Measurements from ENCODE around the gene PSMD13.
"Not testable (repeated sequence)": the region's sequence is repeated elsewhere in the genome, so short reads cannot be mapped to it uniquely, and the experiment has no call there.

The PSMD13 gene

DNA sequence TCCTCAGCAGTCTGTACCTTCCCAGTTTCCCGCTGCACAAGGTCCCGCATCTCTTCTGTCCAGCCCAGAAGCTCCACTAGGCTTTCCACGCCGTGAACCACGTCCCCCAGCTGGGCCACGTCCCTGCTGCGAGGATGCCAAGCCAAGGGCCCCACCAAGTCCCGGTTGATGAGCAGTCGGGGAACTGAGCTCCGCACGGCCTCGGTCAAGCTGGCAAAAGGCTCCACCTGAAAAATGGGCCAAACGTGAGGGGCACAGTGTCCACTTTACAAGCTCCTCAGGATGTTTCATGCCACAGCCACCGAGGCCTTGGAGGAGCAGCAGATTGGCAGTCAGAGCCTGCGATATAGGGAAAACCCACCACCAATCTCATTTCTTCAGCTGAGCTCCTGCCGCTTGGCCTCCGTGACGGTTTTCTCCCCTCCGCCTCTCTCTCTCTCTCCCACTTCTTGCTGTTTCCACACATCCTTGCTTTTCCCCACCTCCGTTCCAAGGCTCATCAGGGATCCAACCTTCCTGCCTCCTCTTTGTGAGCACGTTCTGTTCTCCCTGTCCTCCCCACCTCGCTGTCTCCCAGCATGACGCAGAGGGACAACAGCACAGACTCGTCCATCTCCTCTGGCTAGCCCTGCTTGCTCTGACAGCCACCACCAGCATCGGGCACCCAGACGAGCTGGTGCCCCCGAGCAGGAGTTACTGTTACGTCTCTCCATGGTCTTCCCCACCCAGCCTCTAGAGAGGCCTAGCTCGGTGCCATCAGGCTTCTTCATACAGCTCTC lies 17.8 kb upstream of the PSMD13 start:
- DNase-seq = no peak

DNA sequence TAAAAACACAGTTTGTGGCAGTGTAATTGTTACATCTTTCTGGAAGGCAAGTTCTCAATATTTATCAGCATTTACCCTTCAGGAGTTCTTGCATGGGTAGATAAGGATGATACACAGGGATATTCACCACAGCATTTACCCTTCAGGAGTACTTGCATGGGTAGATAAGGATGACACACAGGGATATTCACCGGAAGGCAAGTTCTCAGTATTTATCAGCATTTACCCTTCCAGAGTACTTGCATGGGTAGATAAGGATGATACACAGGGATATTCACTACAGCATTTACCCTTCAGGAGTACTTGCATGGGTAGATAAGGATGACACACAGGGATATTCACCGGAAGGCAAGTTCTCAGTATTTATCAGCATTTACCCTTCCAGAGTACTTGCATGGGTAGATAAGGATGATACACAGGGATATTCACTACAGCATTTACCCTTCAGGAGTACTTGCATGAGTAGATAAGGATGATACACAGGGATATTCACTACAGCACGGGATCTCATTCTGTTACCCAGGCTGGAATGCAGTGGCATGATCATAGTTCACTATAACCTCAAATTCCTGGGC lies 16.0 kb upstream of the PSMD13 start:
- not testable (repeated sequence) for DNase-seq

DNA sequence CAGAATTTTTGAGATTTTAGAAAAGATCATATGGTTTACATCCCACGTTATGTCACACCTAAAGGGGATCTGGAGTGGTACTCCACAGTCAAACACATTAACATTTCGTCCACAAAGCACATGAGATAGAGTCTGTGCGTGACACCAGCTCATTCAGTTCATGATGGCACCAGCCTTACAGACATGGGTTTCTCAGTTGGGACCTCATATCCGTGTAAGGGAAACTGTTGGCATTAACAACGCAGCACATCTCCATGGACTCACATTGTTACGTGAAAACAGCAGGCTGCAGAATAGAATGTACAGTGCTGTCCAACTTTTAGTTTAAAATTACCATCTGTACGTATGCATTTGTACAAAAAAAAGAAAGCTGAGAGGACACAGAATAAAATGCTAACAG lies 15.2 kb upstream of the PSMD13 start:
- no peak for DNase-seq

DNA sequence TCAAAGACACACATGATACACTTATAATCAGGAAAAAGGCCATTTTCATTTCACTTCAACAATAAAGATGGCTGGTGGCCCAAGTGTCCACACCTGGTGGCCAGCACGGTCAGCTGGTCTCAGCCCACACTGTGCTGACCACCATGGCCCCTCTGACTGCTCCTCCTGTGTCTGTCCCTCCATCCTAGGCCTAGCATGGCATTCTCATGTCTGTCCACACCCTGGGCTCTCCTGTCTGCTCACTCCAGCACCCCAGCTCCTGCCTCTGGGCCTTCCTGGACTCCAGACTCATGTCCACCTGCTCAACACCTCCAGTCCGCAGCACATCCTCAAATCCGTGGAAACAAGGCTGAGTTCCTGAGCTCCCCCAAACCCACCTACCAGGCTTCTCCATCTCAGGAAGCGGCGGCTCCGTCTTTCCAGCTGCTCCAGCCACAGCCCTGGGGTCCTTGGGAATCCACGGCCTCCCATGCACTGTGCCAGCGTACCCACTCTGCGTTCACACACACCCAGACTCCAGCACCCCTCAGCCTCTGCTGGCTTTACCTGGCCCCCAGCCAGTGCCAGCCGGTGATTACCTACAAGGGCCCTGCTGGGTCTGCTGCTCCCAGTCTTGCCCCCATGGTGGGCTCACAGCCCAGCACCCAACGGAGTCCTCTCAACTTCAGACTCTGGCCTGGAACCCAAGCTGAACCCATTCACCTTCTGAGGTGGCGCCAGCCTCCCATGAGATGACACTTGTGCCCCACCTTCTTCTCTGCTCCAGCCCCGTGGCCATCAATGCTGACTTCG lies 14.6 kb upstream of the PSMD13 start:
- DNase-seq = no peak

DNA sequence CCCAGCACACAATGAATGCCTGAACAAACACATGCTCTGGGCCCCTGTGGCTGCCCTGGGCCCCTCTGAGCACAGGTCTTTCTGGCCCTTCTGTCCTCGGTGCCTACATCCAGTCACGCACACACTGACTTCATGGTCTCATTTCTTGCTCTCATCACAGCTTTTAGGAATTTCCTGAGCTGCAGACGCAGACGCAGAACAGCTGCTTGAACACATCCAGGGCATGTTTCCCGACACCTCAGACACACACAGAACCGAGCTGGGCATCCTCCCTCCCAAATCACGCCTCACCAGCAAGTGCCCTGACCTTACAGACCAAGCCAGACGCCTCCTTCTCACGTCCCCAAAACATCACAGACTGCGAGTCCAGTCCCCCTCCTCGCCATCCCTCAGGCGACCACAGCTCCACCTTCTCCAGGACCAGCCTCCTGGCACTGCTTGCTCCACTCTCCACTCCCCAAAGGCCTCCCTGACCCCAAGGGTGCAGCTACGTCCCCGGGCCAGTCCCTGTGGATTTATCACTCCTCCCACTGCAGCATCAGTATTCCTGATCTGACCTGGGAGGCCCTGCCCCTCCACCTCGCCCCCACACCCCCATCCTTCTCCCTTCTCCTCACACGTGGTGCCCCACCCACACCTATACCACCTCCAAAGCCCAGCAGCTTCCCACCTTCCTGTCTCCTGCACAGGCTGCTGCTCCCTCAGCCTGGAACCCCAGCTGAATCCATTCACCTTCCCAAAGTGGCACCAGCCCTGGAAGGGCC lies 13.6 kb upstream of the PSMD13 start:
- no peak for DNase-seq

DNA sequence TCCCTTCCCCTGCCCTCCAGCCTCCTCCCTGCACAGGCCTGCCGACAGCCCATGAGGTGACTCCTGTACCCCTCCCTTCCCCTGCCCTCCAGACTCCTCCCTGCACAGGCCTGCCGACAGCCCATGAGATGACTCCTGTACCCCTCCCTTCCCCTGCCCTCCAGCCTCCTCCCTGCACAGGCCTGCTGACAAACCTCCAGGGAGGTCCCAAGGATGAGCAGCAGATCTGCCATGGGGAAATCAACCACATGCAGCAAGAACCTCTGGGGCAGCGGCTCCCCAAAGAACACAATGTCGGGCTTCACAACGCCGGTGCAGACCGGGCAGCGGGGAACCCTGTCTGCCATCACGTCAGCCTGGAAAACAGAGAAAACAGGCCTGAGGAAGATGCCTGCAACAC lies 12.9 kb upstream of the PSMD13 start:
- no peak for DNase-seq

DNA sequence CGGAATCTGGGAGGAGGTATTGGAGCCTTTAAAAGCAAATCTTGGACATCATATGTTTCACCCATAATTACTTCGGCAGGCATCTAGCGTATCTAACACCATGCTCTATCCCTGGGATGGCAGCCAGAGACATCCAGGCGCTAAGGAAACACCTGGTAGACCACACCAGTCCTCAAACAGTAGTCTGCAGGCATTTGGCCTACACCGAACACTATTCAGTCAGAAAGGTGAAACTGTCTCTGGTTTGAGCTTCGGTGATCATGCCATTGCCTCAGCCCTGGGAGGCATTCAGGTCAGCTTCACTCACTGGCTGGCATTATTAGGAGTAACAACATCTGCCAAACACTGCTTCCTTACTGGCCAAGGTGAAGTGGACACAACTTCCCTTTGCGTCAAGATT lies 12.4 kb upstream of the PSMD13 start:
- DNase-seq = no peak

DNA sequence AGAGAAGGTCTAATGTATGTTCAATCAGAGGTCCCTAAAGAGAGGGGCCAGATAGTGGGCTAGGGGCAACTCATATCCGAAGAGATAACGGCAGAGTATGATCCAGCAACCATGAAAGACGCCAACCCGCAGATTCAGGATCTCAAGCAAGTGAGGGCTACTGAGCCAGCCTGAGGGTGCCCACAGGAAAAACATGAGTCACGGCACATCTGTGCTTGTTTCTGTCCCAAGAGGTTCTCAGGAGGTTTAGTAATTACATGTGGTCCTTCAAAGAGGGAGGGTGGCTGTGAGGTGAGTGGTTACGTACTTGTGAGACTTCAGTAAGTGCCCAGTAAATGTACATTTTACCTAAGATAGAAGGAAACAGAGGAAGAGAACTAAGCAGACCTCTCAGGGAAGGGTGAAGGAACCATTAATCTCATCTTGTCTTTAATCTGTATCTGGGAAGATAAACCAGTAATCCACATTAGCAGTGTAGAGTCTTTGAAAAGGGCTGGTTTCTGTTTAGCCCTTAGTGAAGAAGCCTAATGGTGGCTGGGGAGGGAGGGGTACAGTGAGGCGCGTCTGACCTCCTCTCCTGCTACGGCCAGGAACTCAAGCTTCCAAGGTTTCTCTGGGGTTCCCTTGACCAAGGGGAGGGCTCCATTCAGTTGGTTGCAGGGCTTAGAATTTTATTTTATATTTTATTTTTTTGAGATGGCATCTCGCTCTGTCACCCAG lies 10.9 kb upstream of the PSMD13 start:
- DNase-seq = no peak

DNA sequence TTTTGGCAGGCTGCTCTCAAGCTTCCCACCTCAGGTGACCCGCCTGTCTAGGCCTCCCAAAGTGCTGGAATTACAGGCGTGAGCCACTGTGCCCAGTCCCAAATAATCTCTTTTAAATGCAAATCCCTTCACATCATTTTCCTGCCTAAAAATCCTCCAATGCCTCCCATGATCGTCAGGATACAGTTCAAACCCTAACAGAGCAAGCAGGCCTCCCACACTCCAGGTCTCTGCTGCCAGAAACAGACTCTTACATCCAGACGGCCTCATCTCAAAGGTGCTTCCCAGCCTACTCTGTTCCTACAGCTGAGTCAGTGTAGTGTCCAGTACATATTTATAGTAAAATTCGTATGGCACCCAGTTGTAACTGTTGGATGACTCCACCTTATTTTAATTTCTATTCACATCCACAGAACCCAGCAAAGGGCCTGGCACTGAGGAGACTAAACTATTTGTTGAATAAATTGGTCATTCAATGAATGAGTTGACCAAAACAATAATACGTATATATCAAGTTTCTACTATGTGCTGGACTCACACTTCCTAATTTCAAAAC lies 8.9 kb upstream of the PSMD13 start:
- DNase-seq = no peak

DNA sequence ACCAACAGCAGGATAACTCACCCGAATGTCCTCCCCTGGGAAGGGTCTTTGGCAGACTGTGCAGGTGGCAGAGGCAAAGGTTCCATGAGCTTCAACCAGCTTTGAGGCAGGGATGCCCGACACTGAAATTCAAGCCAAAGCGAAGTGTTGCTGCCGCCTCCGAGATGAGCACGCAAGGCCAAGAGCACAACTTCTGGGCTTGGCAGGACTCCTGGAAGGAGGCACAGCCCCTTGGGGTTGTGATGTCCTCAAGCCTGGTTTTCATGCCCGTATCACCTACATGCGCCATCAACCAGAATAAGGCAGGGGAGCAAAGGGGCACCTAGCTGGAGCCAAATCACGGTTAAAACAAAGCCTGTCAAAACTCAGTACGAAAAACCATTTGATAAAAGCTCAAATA lies 6.3 kb upstream of the PSMD13 start:
- DNase-seq = no peak

DNA sequence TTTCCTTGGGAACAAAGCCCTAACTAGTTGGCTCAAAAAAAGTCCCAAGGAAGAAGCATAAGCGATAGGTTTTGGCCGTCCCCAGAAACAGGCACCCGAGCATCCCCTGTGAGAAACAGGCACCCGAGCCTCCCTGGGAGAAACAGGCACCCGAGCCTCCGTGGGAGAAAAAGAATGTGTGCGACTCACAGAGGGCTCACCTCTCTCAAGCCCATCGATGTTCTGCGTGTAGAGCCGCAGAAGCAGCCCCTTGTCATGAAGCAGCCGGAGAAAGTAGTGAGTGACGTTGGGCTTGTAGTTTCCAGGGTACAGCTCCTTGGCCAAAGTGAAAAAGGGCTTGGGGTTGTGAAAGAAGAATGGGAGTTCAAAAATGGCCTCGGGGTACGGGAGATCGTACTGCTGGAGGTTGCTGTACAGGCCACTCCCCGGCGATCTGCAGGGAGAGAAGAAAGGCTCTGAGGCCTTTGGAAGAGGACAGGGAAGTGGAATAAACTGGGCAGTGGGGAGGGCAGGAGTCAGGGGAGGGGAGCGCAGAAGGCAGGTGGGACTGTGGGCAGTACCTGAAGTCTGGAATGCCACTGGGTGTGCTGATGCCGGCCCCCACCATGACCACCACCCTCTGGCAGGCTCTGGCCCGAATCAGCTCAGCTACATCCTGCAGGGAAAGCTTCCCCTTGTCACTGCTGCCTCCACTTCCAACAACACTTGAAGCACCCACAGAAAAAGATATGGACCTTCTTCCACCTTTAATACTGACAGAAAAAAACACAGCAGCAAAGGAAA lies 3.8 kb upstream of the PSMD13 start:
- DNase-seq = no peak

DNA sequence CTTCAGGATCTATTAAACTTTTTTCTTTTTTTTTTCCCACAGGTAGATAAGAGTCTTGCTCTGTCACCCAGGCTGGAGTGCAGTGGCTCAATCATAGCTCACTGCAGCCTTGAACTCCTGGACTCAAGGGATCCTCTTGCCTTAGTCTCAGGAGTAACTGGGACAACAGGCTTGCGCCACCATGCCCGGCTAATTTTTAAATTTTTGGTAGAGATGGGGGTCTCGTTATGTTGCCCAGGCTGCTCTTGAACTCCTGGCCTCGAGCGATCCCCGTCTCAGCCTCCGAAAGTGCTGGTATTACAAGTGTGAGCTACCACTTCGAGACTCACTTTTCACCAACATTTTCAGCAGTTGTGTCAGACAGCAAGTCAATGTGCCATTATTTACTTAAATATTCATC lies 1.6 kb upstream of the PSMD13 start:
- DNase-seq = no peak

DNA sequence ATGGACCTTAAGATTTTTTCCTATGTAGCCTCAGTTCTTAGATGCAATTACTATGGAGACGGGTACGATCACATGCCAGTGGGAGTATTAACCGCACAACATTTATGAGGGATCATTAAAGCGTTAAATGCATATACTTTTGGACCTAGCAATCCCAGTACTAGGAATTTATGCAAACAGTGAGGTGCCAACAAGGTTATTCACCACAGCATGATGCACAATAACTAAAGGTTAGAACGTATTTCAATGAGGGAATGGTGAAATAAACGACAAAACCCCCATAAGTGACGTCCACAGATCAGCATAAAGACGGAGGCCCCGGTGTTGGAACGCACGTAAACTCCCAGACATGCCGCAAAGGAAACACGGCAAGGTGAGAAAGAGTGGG lies 1.2 kb upstream of the PSMD13 start:
- DNase-seq = no peak

DNA sequence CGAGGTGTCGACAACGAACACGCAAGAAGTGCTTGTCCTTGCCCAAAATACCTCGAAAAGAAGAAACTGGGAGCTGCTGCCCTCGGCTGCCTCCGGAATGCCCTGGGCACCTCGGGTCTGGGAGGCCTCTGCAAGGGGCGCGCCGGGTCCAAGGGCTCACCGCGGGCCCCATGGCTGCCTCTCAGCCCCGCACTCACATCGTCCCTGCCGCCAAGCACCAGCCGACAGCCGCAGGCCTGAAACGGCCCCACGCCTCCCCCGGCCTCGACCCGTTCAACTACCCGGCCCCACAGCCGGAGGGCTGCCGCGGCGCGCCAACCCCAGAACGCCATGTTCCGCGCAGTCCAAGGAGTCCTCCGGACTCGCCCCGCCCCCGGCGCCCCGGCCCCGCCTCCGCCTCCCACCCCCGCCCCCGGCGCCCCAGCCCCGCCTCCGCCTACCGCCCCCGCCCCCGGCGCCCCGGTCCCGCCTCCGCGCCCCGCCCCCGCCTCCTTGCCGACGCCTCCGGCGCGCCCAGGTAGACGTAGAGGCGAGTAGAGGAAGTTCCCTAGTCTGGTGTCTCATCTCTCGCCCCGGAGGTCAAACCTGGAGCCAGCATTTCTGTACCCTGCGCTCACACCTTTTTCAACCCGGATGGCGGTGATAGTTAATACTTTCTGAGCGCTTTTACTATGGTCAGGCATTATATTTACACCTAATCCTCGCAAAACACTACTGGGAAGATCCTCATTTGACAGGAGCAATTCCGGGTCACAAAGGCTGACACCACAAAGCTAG lies 591 bp upstream of the PSMD13 start, which contains the start of gene SIRT3:
Gene SIRT3, minus strand, starts transcription at position 346 of the 777 bp plus-strand sequence. Its CDS starts 14 bp downstream, at position 332.
- DNase-seq = peak in 1 of 2 experiments; percentile 51

DNA sequence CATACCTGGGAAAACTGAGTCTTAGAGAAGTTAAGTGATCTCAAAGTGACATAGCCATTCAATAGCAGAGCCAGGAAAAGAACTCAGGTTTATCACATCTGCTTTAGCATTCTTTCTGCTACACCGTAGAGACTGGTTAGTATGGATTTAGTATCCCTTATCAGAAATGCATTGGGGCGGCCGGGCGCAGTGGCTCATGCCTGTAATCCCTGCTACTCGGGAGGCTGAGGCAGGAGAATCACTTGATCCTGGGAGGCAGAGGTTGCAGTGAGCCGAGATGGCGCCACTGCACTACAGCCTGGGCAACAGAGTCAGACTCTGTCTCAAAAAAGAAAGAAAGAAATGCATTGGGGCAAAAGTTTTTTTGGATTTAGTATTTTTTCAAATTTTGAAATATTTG lies 1.6 kb downstream of the PSMD13 start:
- not testable (repeated sequence) for DNase-seq

DNA sequence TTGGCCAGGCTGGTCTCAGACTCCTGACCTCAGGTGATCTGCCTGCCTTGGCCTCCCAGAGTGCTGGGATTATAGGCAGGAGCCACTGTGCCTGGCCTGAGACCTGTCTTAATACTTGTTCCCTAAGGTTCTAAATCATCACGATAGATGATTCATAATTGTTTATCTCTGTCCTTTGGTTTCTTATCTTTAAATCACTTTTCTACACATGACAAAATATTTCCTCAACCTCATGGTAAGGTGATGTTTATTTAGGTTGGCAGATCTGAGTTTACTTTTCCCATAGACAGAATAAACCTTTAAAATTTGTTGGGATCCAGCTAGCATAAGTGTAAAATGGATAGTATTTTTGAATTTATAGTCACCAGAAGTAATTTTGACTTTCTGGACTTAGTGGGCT lies 3.5 kb downstream of the PSMD13 start:
- no peak for DNase-seq

DNA sequence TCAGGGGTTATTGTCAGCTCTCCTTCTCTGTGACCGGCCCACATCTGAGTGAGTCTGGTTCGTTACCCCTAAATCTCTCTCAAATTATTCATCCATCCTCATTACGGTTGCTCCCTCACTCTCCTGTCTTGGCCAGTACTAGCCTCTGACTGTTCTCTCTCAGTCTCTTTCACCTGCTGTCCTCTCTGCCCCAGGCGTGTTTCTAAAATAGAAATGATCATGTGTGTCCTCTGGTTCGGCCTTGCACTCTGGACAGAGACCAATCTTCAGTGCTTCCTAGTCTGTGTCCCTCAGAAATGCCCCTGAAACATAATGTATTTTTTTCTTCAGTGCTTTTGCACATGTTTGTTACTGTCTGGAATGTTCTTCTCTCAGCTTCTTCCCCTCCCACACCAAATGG lies 4.9 kb downstream of the PSMD13 start:
- no peak for DNase-seq

DNA sequence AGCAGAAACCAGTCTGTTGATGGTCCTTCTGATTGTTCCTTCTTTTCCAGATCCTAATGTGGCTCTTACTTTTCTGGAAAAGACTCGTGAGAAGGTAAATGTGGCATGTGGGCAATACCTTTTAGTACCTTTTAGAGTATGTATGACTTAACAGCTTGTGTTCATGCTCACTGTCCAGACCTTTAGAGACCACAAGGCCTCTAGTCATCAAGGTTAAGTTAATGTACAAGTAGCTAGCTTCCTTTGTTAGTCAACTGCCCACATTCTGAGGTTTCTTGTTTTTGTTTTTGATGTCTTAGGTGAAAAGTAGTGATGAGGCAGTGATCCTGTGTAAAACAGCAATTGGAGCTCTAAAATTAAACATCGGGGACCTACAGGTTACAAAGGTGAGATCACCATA lies 7.6 kb downstream of the PSMD13 start:
- DNase-seq = no peak

DNA sequence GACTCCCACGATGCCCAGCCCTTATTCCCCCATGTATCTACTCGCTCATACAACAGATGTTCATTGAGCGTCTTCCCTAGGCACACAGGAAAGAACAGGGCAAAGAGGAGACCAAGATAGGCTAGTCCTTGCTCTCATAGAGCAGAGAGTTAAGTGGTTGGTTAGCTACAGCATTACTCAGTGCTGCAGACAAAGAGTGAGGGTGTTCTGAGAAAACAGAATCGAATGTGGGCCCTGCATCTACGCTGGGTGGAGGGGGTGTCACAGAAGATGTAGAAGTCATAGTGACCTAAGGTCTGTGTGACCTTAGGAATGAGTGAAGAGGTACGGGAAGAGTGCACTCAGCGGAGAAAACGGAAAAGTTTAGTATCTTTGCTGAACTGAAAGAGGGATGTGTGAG lies 12.3 kb downstream of the PSMD13 start:
- DNase-seq = no peak

DNA sequence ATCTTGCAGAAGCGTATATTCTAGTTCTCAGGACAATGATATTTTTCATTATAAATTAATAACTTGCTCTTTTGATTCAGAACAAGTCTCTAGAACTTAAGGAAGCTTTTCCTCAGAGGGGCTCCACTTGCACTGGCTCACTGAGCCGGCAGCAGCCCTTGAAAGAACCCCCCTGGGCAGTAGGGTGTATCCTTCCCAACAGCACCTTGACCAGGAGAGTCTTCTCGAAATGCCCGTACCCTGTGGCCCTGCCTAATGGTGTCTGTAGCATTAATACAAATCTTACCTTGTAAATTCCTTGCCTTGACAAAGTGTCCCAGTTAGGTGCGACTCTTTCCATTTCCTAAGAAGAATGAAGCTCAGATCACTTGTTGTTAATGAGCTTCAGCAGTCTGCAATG lies 13.5 kb downstream of the PSMD13 start:
- DNase-seq = no peak

Measured in SHP77 (cell line).